Neural crest cell (in vitro differentiated cells): ENCODE data around the gene DSC2. TPM values are rescaled to one million over a fixed set of nuclear protein-coding genes. Genes with fewer than 3 reads are reported as not detected.

Source experiments
- DNase-seq: peaks from one replicate; pipeline ENCODE4 v3.0.0; 2021; ENCODE audit warnings: low read depth, mixed read lengths, low spot score
- H3K27ac Mint-ChIP-seq: one replicate; pipeline ENCODE4 v1.8.0; 2021; ENCODE audit warnings: mild to moderate bottlenecking, mixed read lengths; ENCODE audit not compliant: unreplicated experiment
- H3K27me3 Mint-ChIP-seq: 2 replicates; pipeline ENCODE4 v1.8.0; 2021; ENCODE audit warnings: low read depth, mild to moderate bottlenecking, mixed read lengths
- H3K36me3 Mint-ChIP-seq: 2 replicates; pipeline ENCODE4 v1.8.0; 2021; ENCODE audit warnings: low read depth, mild to moderate bottlenecking, mixed read lengths
- H3K4me1 Mint-ChIP-seq: 2 replicates; pipeline ENCODE4 v1.8.0; 2021; ENCODE audit warnings: mixed read lengths
- H3K4me3 Mint-ChIP-seq: one replicate; pipeline ENCODE4 v1.8.0; 2021; ENCODE audit warnings: mild to moderate bottlenecking, mixed read lengths
- H3K9me3 Mint-ChIP-seq: 2 replicates; pipeline ENCODE4 v1.8.0; 2021; ENCODE audit warnings: mixed read lengths
- CTCF ChIP-seq: fragments of 200-600 bp; sonication (generic); conservative IDR thresholded peaks from 2 replicates; pipeline ENCODE4 v1.5.0; 2021; ENCODE audit warnings: antibody characterized with exemption, mild to moderate bottlenecking
- total RNA-seq: library from RNA; stranded (reverse); gene quantifications from 2 replicates; pipeline ENCODE4 v1.2.1, GENCODE V29; 2021

The DSC2 gene
- total RNA-seq, 1 donor from 2014 or later = 9.8 TPM

- DNase-seq = no peak
These were observed 24.3 kb downstream of the DSC2 start for GRCh38 chr18:31077878-31078277.

GRCh38 chr18:31072175-31072574, 30.0 kb downstream of the DSC2 start:
- no peaks in the 10 kb centered on the region for H3K4me1 Mint-ChIP-seq
- no peak overlapping the region for H3K4me3 Mint-ChIP-seq
- H3K27me3 Mint-ChIP-seq = no peaks in the 10 kb centered on the region
- TF ChIP-seq CTCF = no peak
- H3K9me3 Mint-ChIP-seq = no peaks in the 10 kb centered on the region
- peaks cover 8% of the 10 kb centered on the region for H3K36me3 Mint-ChIP-seq
- H3K27ac Mint-ChIP-seq = no peak overlapping the region
- no peak for DNase-seq

More at GRCh38 chr18:31077878-31078277, 24.3 kb downstream of the DSC2 start:
- no peak for TF ChIP-seq CTCF
- Mint-ChIP-seq H3K27ac (no peak overlapping the region), H3K27me3 (no peaks in the 10 kb centered on the region), H3K36me3 (peaks cover 11% of the 10 kb centered on the region), H3K9me3 (no peaks in the 10 kb centered on the region), H3K4me1 (no peaks in the 10 kb centered on the region), H3K4me3 (no peak overlapping the region)

- Mint-ChIP-seq H3K4me3 (no peak overlapping the region), H3K4me1 (peaks cover 9% of the 10 kb centered on the region), H3K36me3 (peaks cover 8% of the 10 kb centered on the region), H3K9me3 (no peaks in the 10 kb centered on the region), H3K27ac (no peak overlapping the region), H3K27me3 (no peaks in the 10 kb centered on the region)
- no peak for TF ChIP-seq CTCF
- DNase-seq = no peak
These were observed 32.0 kb downstream of the DSC2 start for GRCh38 chr18:31070206-31070605.

GRCh38 chr18:31066266-31066665, 36.0 kb downstream of the DSC2 start:
- Mint-ChIP-seq H3K4me3 (no peak overlapping the region), H3K9me3 (no peaks in the 10 kb centered on the region), H3K36me3 (no peaks in the 10 kb centered on the region), H3K27me3 (no peaks in the 10 kb centered on the region), H3K4me1 (peaks cover 12% of the 10 kb centered on the region), H3K27ac (no peak overlapping the region)
- TF ChIP-seq CTCF = no peak
- no peak for DNase-seq

- TF ChIP-seq CTCF = no peak
- no peaks in the 10 kb centered on the region for H3K27me3 Mint-ChIP-seq
- peaks cover 12% of the 10 kb centered on the region for H3K4me1 Mint-ChIP-seq
- H3K27ac Mint-ChIP-seq = no peak overlapping the region
- no peaks in the 10 kb centered on the region for H3K36me3 Mint-ChIP-seq
- no peak for DNase-seq
- no peak overlapping the region for H3K4me3 Mint-ChIP-seq
- no peaks in the 10 kb centered on the region for H3K9me3 Mint-ChIP-seq
These were observed 37.0 kb downstream of the DSC2 start for GRCh38 chr18:31065036-31065773.
